SK-N-SH treated with all-trans-retinoic acid at 6 μM for 48 hours (cell line): ENCODE results near the gene ASCC3.

Experiments used
- ATAC-seq: fragments of 200-7000 bp; cut with Tn5 transposase; 3 replicates; pipeline ENCODE4 v1.9.1; 2020; ENCODE audit warnings: mild to moderate bottlenecking, moderate library complexity
- ARNTL ChIP-seq: fragments of 450-650 bp; formaldehyde crosslinking; IDR thresholded peaks from 2 replicates; pipeline ENCODE4 v1.5.0; 2020; ENCODE audit warnings: low read depth, mild to moderate bottlenecking, moderate library complexity, borderline replicate concordance
- BACH2 ChIP-seq: fragments of 250-450 bp; sonication (Bioruptor Pico); IDR thresholded peaks from 2 replicates; pipeline ENCODE4 v1.9.0; 2021; ENCODE audit warnings: mild to moderate bottlenecking, borderline replicate concordance
- CREB5 ChIP-seq: fragments of 250-450 bp; sonication (Bioruptor Pico); IDR thresholded peaks from 2 replicates; pipeline ENCODE4 v1.5.1; 2020; ENCODE audit warnings: low read depth, mild to moderate bottlenecking, moderate library complexity
- CSDC2 ChIP-seq: fragments of 250-450 bp; sonication (Bioruptor Pico); IDR thresholded peaks from 2 replicates; pipeline ENCODE4 v1.5.0; 2020; ENCODE audit warnings: mild to moderate bottlenecking, moderate library complexity
- CSRNP3 ChIP-seq: fragments of 250-450 bp; sonication (Bioruptor Pico); IDR thresholded peaks from 2 replicates; pipeline ENCODE4 v1.5.1; 2021; ENCODE audit warnings: mild to moderate bottlenecking, moderate library complexity
- ESRRG ChIP-seq: fragments of 250-450 bp; sonication (Bioruptor Pico); IDR thresholded peaks from 2 replicates; pipeline ENCODE4 v1.6.1; 2021; ENCODE audit warnings: mild to moderate bottlenecking
- ISL1 ChIP-seq: fragments of 250-450 bp; sonication (Bioruptor Pico); IDR thresholded peaks from 2 replicates; pipeline ENCODE4 v2.1.2; 2022; ENCODE audit warnings: mild to moderate bottlenecking, moderate library complexity
- OSR1 ChIP-seq: fragments of 250-450 bp; sonication (Bioruptor Pico); IDR thresholded peaks from 2 replicates; pipeline ENCODE4 v1.8.0; 2022; ENCODE audit warnings: moderate library complexity, mild to moderate bottlenecking, inconsistent platforms
- POU6F1 ChIP-seq: fragments of 250-450 bp; sonication (Bioruptor Pico); IDR thresholded peaks from 2 replicates; pipeline ENCODE4 v1.8.0; 2021; ENCODE audit warnings: low read depth, mild to moderate bottlenecking, moderate library complexity, borderline replicate concordance
- PPARA ChIP-seq: fragments of 250-450 bp; sonication (Bioruptor Pico); IDR thresholded peaks from 2 replicates; pipeline ENCODE4 v1.5.0; 2020; ENCODE audit warnings: mild to moderate bottlenecking, borderline replicate concordance
- RARB ChIP-seq: fragments of 250-450 bp; sonication (Bioruptor Pico); IDR thresholded peaks from 2 replicates; pipeline ENCODE4 v1.8.0; 2021; ENCODE audit warnings: mild to moderate bottlenecking, moderate library complexity
- SNAI2 ChIP-seq: fragments of 250-450 bp; sonication (Bioruptor Pico); IDR thresholded peaks from 2 replicates; pipeline ENCODE4 v1.5.0; 2020; ENCODE audit warnings: mild to moderate bottlenecking, moderate library complexity
- TCF4 ChIP-seq: fragments of 250-450 bp; sonication (Bioruptor Pico); IDR thresholded peaks from 2 replicates; pipeline ENCODE4 v1.8.0; 2021; ENCODE audit warnings: mild to moderate bottlenecking, moderate library complexity, borderline replicate concordance
- TSHZ2 ChIP-seq: fragments of 250-450 bp; sonication (Bioruptor Pico); IDR thresholded peaks from 2 replicates; pipeline ENCODE4 v1.5.0; 2020; ENCODE audit warnings: mild to moderate bottlenecking, moderate library complexity
- ZC3H10 ChIP-seq: fragments of 250-450 bp; sonication (Bioruptor Pico); IDR thresholded peaks from 2 replicates; pipeline ENCODE4 v1.5.1; 2021; ENCODE audit warnings: mild to moderate bottlenecking, moderate library complexity
- ZNF70 ChIP-seq: fragments of 450-650 bp; formaldehyde crosslinking; IDR thresholded peaks from 2 replicates; pipeline ENCODE4 v1.5.0; 2020; ENCODE audit warnings: mild to moderate bottlenecking, moderate library complexity
- ZNF8 ChIP-seq: fragments of 450-650 bp; formaldehyde crosslinking; IDR thresholded peaks from 2 replicates; pipeline ENCODE4 v1.5.0; 2020; ENCODE audit warnings: mild to moderate bottlenecking, moderate library complexity

ASCC3 gene

GRCh38 chr6:100701728-100702127, 179.4 kb downstream of the ASCC3 start:
- no peak for ATAC-seq

GRCh38 chr6:100700009-100700408, 181.1 kb downstream of the ASCC3 start:
- ATAC-seq = no peak
- TF ChIP-seq CSRNP3 (no peak), CREB5 (CRISPR knock-in tag) (no peak)

More at GRCh38 chr6:100701728-100702127, 179.4 kb downstream of the ASCC3 start:
- TF ChIP-seq ZC3H10 (CRISPR knock-in tag) (no peak), OSR1 (CRISPR knock-in tag) (no peak)
- TF ChIP-seq, all 23 proteins: peak for 0

GRCh38 chr6:100695445-100695844, 185.7 kb downstream of the ASCC3 start:
- no peak for ATAC-seq
- no peak for TF ChIP-seq ARNTL
- no peak for TF ChIP-seq POU6F1 (CRISPR knock-in tag)
- TF ChIP-seq ZNF70 (CRISPR knock-in tag) = no peak
- TF ChIP-seq, all 23 proteins: peak for 0

- no peak for ATAC-seq
- TF ChIP-seq ZNF8 (CRISPR knock-in tag) (no peak), ESRRG (CRISPR knock-in tag) (no peak)
These were observed 187.7 kb downstream of the ASCC3 start for GRCh38 chr6:100693249-100693927.

GRCh38 chr6:100691972-100692371, 189.2 kb downstream of the ASCC3 start:
- TF ChIP-seq ARNTL (no peak), CSDC2 (CRISPR knock-in tag) (no peak), ZNF8 (CRISPR knock-in tag) (no peak)
- no peak for ATAC-seq

- ATAC-seq = no peak
- TF ChIP-seq ARNTL (no peak), SNAI2 (CRISPR knock-in tag) (no peak), ESRRG (CRISPR knock-in tag) (no peak), ZNF8 (CRISPR knock-in tag) (no peak), PPARA (no peak), TSHZ2 (CRISPR knock-in tag) (no peak), BACH2 (CRISPR knock-in tag) (no peak), RARB (CRISPR knock-in tag) (no peak), CREB5 (CRISPR knock-in tag) (no peak), CSRNP3 (no peak), TCF4 (CRISPR knock-in tag) (no peak), CSDC2 (CRISPR knock-in tag) (no peak), ISL1 (CRISPR knock-in tag) (no peak)
- TF ChIP-seq, all 23 proteins: peak for 0
These were observed 194.9 kb downstream of the ASCC3 start for GRCh38 chr6:100686216-100686615.
